ENCODE measurements around the gene TEX2. TPM values are rescaled to one million over a fixed set of nuclear protein-coding genes. Genes with fewer than 3 reads are reported as not detected.
A peak's percentile ranks its signal among the peaks of the same experiment; 100 is the strongest.

Gene TEX2
- total and polyA plus RNA-seq, 2 of the 13 experiments (the other 11 are each of a cell fraction or from before 2014, with no cell fraction given) = 21.4 to 37.7 TPM

DNA sequence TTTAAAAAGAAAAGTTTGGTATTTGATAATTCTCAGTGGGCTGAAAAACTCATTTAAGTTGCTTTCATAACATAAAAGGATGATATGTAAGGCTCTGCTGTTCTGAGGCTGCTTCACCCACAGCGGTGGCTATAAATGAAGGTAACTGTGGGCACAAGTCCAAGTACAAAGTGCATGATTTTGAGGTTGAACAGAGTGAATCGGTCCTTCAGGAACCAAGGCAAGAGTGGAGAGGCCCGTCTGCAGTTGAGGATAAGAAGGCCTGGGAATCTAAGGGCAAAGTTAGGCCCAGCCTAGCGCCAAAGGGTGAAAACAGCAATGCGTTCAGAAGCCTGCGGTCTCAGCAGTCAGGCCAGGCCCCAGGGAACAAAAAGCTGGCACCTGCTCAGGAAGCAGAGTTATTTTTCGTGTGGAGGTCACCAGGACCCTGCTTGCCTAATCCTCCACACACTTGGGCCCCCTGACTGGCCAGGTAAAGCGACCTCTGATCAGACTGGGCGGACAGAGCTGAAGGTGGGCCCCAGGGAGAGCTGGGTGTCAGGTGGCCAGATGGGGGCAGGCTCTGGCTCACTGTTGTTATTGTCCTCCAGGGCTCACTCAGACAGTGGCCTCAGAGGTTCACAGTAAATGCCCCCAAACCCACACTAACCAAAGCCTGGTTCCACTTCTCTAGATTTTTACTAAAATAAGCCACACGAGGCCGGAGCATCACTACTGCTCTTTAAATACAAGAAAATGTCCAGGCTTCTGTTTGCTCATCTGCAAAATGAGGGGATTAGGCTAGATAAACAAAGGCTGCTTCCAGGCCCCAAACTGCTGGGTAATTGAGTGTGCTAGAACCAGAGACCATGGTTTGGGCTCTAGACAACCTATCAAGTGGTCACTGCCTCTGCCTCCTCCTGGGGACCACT, 46.5 kb downstream of the TEX2 start (continued):
- 0 out of 2 replicates have a peak, but pooled peaks have one; percentile 47 for TF ChIP-seq HOXD1 (CRISPR knock-in tag; IDR thresholded peaks at IDR 0.05)
- TF ChIP-seq, protein P1, sequence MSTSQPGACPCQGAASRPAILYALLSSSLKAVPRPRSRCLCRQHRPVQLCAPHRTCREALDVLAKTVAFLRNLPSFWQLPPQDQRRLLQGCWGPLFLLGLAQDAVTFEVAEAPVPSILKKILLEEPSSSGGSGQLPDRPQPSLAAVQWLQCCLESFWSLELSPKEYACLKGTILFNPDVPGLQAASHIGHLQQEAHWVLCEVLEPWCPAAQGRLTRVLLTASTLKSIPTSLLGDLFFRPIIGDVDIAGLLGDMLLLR (CRISPR knock-in tag; IDR thresholded peaks at IDR 0.05) = peak; percentile 78; the same call in 1 of the 2 replicates
- TF ChIP-seq ZFP36 (IDR thresholded peaks at IDR 0.05; ENCODE audit: borderline replicate concordance, low read depth, low read length, partially characterized antibody) = no peak
- TF ChIP-seq, protein P2, sequence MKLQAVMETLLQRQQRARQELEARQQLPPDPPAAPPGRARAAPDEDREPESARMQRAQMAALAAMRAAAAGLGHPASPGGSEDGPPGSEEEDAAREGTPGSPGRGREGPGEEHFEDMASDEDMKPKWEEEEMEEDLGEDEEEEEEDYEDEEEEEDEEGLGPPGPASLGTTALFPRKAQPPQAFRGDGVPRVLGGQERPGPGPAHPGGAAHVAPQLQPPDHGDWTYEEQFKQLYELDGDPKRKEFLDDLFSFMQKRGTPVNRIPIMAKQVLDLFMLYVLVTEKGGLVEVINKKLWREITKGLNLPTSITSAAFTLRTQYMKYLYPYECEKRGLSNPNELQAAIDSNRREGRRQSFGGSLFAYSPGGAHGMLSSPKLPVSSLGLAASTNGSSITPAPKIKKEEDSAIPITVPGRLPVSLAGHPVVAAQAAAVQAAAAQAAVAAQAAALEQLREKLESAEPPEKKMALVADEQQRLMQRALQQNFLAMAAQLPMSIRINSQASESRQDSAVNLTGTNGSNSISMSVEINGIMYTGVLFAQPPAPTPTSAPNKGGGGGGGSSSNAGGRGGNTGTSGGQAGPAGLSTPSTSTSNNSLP (IDR thresholded peaks at IDR 0.05; ENCODE audit: low read depth, low read length) = 0 out of 2 replicates have a peak, but pooled peaks have one; percentile 34
- TF ChIP-seq, protein P3, sequence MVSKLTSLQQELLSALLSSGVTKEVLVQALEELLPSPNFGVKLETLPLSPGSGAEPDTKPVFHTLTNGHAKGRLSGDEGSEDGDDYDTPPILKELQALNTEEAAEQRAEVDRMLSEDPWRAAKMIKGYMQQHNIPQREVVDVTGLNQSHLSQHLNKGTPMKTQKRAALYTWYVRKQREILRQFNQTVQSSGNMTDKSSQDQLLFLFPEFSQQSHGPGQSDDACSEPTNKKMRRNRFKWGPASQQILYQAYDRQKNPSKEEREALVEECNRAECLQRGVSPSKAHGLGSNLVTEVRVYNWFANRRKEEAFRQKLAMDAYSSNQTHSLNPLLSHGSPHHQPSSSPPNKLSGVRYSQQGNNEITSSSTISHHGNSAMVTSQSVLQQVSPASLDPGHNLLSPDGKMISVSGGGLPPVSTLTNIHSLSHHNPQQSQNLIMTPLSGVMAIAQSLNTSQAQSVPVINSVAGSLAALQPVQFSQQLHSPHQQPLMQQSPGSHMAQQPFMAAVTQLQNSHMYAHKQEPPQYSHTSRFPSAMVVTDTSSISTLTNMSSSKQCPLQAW (CRISPR knock-in tag; IDR thresholded peaks at IDR 0.05) = peak; percentile 77
- TF ChIP-seq SSRP1 (CRISPR knock-in tag; IDR thresholded peaks at IDR 0.05) = peak; percentile 46; the same call in 1 of the 2 replicates
- TF ChIP-seq SRSF4 (IDR thresholded peaks at IDR 0.05; ENCODE audit: low read depth, low read length, poor library complexity, severe bottlenecking) = no peak
- no peak for TF ChIP-seq ZNF496 (CRISPR knock-in tag; IDR thresholded peaks at IDR 0.05; ENCODE audit: insufficient replicate concordance)
- peak; percentile 80; the same call in 1 of the 2 replicates for TF ChIP-seq ZNF772 (CRISPR knock-in tag; IDR thresholded peaks at IDR 0.05)
- TF ChIP-seq ZNF557 (CRISPR knock-in tag; IDR thresholded peaks at IDR 0.05) = peak; percentile 96
- TF ChIP-seq, protein P4, sequence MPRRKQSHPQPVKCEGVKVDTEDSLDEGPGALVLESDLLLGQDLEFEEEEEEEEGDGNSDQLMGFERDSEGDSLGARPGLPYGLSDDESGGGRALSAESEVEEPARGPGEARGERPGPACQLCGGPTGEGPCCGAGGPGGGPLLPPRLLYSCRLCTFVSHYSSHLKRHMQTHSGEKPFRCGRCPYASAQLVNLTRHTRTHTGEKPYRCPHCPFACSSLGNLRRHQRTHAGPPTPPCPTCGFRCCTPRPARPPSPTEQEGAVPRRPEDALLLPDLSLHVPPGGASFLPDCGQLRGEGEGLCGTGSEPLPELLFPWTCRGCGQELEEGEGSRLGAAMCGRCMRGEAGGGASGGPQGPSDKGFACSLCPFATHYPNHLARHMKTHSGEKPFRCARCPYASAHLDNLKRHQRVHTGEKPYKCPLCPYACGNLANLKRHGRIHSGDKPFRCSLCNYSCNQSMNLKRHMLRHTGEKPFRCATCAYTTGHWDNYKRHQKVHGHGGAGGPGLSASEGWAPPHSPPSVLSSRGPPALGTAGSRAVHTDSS (CRISPR knock-in tag; conservative IDR thresholded peaks at IDR 0.05) = no peak
- TF ChIP-seq, protein P5, sequence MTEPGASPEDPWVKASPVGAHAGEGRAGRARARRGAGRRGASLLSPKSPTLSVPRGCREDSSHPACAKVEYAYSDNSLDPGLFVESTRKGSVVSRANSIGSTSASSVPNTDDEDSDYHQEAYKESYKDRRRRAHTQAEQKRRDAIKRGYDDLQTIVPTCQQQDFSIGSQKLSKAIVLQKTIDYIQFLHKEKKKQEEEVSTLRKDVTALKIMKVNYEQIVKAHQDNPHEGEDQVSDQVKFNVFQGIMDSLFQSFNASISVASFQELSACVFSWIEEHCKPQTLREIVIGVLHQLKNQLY (CRISPR knock-in tag; IDR thresholded peaks at IDR 0.05) = peak; percentile 75
- TF ChIP-seq, protein P6, sequence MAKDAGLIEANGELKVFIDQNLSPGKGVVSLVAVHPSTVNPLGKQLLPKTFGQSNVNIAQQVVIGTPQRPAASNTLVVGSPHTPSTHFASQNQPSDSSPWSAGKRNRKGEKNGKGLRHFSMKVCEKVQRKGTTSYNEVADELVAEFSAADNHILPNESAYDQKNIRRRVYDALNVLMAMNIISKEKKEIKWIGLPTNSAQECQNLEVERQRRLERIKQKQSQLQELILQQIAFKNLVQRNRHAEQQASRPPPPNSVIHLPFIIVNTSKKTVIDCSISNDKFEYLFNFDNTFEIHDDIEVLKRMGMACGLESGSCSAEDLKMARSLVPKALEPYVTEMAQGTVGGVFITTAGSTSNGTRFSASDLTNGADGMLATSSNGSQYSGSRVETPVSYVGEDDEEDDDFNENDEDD (CRISPR knock-in tag; IDR thresholded peaks at IDR 0.05; ENCODE audit: borderline replicate concordance) = 0 out of 2 replicates have a peak, but pooled peaks have one; percentile 24
- TF ChIP-seq, protein P7, sequence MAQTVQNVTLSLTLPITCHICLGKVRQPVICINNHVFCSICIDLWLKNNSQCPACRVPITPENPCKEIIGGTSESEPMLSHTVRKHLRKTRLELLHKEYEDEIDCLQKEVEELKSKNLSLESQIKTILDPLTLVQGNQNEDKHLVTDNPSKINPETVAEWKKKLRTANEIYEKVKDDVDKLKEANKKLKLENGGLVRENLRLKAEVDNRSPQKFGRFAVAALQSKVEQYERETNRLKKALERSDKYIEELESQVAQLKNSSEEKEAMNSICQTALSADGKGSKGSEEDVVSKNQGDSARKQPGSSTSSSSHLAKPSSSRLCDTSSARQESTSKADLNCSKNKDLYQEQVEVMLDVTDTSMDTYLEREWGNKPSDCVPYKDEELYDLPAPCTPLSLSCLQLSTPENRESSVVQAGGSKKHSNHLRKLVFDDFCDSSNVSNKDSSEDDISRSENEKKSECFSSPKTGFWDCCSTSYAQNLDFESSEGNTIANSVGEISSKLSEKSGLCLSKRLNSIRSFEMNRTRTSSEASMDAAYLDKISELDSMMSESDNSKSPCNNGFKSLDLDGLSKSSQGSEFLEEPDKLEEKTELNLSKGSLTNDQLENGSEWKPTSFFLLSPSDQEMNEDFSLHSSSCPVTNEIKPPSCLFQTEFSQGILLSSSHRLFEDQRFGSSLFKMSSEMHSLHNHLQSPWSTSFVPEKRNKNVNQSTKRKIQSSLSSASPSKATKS (CRISPR knock-in tag; IDR thresholded peaks at IDR 0.05) = no peak
- peak in 1 of 2 experiments; percentile 64; a peak in 1 of 4 replicates for TF ChIP-seq KLF16 (CRISPR knock-in tag; IDR thresholded peaks at IDR 0.05)
- TF ChIP-seq NFRKB (IDR thresholded peaks at IDR 0.05) = no peak
- TF ChIP-seq ZSCAN12 (CRISPR knock-in tag; IDR thresholded peaks at IDR 0.05) = peak; percentile 91; the same call in 1 of the 2 replicates
- peak; percentile 35 for TF ChIP-seq ZNF263 (CRISPR knock-in tag; IDR thresholded peaks at IDR 0.05)

Data from HepG2 (cell line).